ENCODE results near the gene CPA1.

Gene CPA1

DNA sequence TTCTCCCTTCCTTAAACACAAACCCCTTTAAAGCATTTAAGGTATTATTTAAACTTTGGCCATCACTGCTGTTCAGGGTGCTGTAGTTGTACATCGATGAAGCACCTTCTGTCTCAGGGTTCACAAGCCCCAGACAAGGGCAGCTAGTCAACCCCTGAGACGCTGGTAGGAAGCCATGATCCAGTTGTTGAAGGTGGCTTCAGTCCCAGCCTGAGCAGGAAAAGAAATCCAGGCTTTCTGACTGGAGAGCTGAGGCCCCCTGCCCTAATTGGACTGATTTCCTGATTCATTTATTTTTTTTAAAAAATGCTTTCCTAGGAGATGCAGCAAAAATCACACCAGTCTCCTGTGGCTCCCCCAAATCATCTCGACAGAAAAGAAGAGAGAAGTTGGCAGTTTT is 15.8 kb downstream of the CPA1 start:
- DNase-seq (ENCODE audit: low spot score) = no peak

DNA sequence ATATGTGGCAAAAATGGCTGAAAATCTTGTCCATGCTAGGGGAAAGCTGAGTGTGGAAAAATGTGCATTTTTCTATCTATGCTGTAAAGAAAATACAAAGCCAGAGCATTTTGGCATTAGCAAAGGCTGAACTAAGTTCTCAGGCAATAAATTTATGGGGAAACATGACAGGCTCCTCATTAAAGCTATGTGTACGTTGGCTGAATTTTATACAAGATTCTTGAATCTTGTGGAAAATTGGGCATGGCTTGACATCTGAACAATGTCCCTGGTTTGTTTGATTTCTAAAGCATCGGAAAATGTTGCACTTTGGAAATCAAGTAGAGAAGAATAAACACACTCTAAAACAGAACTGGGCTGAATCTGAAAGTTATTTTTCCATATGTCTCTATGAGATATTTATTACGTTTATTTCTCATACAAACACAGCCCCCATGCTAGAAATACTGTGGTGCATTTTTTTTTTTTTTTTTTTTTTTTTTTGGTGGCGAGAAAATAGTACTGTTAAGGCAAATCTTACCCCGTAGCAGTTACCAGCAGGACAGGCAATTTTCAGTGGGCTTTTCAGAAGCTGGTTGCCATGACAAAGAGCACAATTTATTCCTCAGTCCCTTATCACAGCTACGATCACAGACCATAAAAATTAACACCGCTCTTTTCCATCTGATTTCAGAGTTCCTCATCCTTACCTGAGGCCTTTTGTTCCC is 16.9 kb downstream of the CPA1 start:
- DNase-seq (ENCODE audit: low spot score) = no peak

DNA sequence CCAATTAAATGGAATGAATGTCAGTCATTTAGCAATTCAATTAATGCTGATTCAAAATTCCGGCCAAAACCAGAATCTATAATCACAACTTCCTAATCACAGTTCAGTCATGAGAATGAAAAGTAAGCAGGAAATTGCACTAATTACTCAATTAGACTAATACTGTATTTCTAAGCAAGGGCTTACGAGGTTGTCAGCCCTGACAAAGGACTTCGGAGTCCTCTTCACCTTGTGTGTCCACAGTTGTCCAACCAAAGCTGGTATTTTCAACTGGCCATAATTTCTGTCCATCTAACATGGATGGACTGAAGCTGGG is 17.4 kb downstream of the CPA1 start:
- DNase-seq (ENCODE audit: low spot score) = no peak

DNA sequence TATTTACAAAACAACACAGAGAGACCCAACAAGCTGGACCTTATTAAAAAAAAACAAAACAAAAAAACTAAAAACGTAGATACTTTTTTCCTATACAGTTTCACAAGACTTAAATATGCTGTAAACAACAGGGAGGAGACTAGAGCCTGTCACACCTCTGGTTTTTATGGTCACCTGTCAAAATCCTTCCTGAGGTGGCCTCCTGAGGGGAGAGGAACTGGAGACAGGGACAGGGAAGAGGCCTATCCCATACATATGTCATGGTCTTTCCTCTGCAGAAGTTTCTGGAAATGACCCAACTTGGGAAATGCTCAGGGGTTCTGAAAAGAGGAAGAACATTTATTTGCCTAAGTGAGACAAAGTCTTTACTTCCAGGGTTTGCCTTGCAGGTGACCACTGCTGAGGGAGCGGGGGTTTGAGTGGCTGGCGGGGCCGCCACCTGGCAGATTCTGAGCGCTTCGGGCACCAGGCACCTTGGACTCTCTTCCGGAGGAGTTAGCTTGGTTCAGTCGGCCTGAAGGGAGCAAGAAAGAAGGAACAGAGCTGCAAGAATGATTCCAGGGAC is 18.3 kb downstream of the CPA1 start:
- no peak for DNase-seq (ENCODE audit: low spot score)

DNA sequence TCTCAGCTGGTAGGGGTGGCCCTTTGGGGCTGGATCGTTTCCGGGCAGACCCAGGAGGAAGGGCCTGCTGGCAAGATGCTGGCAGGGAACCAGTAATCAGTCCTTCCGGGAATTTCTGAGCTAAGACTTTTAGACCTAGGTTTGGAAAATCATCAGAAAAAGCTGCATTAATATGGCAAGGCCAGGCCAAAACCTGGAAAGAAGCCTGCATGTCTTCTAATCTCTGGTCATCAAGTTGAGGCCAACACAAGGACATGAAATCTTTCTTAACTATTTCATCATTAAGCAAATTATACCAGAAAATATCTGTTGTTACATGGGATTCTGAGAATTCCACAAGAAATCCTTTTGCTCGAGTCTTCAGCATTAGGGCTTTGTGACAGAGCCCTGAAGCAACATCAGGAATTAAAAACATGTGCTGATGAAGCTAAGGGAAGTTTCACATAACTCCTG is 19.9 kb downstream of the CPA1 start:
- DNase-seq (ENCODE audit: low spot score) = no peak

DNA sequence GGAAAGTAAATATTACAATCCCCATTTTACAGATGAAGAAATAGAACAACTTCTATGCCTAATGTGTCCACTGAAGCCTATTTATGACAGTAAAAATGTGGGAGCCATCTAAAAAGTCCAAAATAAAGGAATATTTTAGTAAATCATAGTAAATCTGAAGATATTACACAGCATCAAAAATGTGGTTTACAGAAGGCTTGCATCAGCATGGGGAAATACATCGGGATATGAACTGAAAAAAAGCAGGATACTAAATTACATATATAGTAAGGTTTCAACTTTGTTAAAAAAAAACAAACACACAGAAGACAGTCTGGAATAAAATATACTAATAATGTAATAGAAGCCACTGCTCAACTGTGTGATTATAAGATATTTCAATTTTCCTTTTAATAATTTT is 20.8 kb downstream of the CPA1 start:
- DNase-seq (ENCODE audit: low spot score) = no peak

DNA sequence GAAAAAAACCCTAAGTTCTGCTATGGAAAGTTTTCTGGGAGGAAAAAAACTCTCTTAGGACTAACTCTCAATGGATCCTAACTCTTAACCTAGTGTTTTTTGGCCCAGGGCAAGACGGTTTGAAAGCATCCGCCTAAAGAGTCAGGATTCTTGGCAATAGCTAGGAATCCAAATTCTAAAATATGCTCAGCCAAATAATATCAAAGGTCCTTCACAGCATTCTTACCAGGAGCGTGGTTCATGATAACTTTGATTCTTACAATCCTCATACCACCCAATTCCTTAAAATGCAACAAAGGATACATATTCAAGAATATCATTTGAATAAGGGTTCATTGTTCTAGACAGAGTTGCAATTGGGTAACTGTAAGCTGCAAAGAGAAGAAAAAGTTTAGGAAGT is 21.3 kb downstream of the CPA1 start:
- no peak for DNase-seq (ENCODE audit: low spot score)

DNA sequence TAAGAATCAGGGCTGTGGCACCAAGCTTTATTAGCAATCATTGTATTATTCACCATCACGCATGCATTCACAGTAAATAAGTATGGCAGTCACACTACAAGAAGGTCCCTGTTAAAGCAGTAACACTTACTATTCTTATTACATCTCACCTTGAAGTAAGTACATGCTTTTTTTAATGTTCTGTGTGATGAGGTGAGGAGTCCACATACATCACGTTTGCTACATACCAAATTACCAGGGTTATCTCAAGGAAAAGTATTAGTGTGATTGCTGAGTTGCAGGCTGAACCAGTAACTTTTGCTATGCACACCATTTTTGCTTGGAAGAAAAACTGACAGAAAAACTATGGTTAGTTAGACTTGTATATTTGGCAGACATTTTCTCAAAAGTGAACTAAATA is 24.7 kb downstream of the CPA1 start:
- DNase-seq (ENCODE audit: low spot score) = no peak

DNA sequence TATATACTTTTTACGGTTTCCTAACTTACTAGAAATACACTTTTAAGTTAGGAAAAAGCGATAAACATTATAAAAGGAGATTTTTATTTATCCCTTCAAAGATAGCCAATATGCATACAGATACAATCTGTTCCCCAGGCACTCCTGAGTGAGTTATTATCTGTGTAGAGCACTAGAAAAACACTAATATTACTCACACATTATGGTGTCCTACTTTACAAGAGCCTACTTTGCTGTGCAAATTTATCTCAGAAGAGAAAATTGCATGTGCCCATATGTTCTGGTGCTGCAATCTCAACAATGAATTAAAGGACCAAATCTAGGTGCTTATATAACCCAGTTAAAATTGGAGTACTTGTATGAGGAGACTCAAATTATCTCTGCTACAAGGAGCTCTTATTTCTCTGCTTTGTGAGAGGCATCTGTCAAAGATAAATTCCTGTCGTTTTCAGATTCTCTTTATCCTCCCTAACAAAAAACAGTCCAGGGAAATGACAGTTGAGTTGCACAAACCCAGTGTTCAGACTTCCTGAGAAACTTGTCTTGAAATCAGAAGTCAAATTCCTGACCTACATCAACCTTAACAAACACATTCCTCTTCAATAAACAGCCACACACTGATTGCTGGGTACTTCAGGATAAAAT is 28.9 kb downstream of the CPA1 start:
- DNase-seq (ENCODE audit: low spot score) = no peak

DNA sequence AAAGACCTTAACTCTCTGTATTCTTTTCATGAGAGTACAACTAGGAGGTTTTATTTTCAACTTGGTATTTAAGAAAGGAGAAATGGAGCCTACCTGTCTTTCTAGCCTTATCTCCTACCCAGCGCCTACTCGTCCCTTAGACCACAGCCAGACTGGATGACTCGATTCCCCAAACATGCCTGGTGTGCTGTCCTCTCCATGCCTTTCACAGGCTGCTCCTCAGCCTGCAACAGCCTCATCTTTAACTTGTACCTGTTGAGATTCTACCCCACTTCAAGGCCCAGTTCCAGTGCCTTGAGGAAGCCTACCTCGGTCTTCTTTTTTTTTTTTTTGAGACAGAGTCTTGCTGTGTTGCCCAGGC is 29.4 kb downstream of the CPA1 start:
- DNase-seq (ENCODE audit: low spot score) = no peak

DNA sequence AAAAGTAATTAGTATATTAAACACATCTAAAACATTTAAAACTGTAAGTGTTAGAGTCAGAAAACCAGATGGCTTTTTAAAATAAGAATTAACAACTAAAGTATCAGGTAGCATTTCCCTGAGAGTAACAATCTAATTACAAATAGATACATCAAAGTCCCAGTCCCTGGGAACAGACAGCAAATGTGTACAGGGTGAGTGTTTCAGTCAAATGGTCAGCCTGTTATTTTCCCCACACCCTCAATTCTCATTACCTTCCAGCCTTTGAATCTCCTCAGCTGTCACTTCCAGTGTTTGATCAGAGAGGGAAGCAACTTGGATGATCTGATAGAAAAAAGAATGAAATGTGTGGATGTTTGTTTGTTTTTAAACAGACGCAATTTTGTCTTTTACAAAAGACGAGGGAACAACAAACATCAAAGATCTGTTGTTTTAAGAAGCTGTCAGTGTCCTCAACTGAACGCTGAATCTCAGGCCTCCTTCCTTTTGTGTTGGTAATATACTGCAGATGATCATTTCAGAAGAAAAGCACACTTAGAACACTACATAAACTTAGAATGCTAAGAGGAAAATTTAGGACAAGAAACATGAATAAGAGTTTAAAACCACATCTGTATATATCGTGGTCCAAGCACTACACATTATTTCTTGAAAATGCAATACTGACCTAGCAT is 30.7 kb downstream of the CPA1 start:
- no peak for DNase-seq (ENCODE audit: low spot score)

DNA sequence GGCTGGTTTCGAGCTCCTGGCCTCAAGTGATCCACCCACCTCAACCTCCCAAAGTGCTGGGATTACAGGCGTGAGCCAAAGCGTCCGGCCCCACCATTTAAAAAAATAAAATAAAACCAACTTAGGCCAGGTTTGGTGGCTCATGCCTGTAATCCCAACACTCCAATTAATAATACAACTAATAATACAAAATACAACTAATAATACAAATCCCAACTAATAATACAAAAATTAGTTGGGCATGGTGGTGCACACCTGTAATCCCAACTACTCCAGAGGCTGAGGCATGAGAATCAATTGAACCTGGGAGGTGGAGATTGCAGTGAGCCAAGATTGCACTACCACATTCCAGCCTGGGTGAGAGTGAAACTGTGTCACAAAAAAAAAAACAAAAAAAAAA is 32.9 kb downstream of the CPA1 start:
- DNase-seq (ENCODE audit: low spot score) = no peak

DNA sequence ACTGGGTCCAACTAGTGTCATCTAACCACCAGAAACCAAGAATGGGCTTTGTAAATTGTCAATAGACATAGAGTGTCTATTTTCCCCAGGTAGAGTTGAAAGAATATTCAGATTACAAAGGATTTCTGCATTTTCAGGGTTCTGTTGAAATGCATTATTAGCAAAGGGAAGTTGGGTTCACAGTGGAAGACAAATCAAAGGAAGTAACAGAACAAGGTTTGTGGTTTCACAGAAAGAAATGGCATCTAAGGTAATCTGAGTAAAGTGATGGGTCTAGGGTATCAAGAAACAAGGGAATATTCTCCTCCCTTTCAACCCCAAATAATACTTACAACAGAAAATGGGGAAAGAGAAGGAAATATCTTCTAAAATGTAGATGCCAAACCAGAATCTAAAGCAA is 34.7 kb downstream of the CPA1 start:
- no peak for DNase-seq (ENCODE audit: low spot score)

DNA sequence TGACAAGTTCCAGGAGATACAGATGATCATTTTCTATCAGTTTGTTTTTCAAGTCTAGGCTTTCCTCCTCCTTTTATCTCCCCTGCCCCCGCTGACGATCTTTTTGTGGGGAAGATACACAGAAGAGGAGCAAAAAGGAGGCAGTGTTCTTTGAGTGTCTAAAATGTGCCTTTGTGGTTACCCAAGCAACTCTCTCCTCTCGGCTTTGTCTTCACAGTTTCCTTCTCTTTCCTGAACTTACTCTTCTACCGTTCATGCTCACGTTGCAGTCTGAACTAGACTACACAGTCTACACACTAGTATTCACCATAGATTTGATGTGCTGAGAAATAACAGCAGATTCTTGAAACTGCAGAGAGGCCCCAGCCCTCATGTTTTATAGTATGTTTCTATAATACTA is 36.9 kb downstream of the CPA1 start:
- no peak for DNase-seq (ENCODE audit: low spot score)

DNA sequence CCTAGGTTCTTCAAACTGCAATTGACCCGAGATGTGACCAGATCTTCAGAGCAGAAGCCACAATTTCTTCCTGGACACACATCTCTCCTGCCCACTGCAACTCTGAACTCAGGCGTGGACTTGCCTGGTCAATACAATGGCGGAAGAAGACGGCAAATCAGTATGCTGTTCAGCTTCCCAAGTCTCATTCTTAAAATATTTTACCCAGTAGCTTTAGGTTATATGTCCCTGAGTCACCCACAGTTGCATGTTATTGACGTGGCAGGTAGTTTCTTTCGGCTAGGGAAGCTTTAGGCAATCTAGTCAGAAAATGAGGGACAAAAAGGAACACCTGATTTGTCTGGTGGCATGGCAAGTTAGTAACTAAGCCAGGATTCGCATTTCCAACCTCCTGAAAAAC is 38.0 kb downstream of the CPA1 start:
- no peak for DNase-seq (ENCODE audit: low spot score)

DNA sequence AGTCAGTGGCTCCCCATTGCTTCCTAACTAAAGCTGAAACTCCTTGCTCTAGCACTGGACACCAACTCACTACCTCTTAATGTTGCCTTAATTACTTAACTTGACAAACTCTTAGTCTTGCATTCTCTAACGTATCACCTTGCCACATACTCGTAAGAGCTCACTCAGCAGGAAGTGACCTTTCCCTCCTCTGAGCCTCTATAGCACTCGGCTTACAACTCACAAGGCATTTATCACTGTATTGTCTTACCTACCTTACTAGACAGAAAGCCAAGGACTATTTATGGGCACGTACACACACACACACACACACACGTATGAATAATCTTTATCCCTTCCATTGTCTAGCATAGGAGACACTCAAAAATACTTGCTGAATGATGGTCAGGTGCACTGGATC is 39.4 kb downstream of the CPA1 start:
- DNase-seq (ENCODE audit: low spot score) = no peak

DNA sequence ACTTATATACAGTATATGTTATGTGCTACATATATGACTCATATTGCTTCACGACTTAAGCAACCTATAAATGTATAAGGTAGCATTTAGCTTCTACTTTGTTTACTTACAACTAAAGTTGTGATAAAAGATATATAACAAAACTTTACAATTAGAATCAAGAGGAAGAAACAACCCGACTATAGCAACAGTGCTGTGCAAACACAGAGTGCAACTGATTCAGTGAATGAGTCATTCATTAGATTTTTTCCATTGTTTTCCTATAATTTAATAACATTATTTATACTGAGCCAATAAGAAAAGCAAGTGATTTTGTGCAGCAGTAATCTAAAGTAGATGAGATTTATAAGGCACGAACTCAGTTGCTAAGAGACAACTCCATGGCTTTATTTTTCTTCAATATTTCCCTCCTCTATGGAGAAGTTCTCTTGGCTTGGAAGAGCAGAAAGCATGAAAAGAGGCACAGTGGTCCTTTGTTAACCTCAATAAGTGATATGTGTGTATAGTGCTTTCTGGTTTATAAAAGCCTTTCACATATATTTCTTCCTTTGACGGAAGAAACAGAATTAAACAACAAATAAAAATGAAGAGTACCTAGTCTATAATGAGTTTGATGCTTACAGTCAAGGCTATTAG is 40.8 kb downstream of the CPA1 start:
- no peak for DNase-seq (ENCODE audit: low spot score)

DNA sequence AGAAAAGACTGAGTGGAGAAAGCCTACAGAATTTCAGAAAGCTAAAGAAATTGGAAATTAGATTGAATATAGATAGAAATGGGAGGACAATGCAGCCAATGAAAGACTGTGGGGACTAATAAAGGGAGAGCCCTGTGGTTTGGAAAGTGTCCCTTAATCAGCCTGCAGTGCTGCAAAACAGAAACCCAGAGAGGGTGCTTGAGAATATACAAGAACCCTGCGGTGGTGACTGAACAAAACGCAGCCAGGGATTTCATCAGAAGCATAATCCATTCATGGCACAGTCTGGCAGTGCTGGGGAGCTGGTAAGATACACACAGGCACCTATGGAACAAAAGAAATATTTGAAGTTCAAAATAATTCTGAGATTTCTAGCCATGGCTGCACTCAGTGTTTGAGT is 41.4 kb downstream of the CPA1 start:
- DNase-seq (ENCODE audit: low spot score) = no peak

DNA sequence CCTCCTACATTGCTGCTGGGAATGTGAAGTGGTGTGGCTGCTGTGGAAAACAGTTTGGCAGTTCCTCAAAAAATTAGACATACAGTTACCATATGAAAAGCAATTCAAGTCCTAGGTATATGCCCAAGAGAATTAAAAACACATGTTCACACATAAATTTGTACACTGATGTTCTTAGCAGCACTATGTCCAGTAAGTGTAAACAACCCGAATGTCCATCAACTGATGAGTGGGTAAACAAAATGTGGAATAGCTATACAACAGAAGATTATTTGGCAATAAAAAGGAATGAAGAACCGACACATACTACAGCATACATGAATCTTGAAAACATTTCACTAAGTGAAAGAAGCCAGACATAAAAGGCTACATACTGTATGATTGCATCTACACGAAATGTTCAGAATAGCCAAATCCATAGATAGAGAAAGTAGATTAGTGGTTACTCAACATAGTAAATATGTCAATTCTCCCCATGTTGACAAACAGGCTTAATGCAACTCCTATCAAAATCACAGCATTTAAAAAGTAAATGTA is 43.3 kb downstream of the CPA1 start:
- DNase-seq (ENCODE audit: low spot score) = no peak

DNA sequence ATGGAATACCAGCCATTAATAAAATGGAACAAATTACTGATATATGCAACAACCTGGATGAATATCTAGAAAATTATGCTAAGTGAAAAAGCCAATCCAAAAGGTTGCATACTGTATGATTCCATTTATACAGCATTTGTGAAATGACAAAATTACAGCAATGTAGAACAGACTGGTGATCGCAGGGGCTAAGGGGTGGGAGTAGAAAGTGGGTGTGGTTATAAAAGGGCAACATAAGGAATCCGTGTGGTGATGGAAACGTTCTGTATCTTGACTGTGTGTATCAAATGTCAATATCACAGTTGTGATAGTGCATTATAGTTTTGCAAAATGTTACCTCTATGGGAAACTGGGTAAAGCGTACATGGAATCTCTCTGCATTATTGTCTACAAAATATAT is 45.5 kb downstream of the CPA1 start:
- DNase-seq (ENCODE audit: low spot score) = no peak

DNA sequence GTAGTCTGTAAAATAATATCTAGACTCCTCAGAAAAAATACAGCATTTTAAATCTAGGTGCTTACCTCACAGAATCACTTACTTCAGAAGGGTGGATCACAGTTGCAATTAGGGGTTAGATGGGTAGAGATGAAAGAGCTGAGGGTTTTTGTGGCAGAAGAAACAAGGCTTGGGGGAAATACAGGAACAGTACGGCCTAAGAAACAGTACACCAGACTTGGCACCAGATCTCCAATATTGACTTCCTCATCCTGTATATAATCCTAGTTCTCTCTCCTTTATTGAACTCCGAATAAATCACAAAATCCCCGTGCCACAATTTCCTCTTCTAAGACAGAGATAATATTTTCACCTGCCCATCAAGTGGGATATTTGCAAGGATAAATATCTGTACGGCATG is 46.3 kb downstream of the CPA1 start:
- DNase-seq (ENCODE audit: low spot score) = no peak

DNA sequence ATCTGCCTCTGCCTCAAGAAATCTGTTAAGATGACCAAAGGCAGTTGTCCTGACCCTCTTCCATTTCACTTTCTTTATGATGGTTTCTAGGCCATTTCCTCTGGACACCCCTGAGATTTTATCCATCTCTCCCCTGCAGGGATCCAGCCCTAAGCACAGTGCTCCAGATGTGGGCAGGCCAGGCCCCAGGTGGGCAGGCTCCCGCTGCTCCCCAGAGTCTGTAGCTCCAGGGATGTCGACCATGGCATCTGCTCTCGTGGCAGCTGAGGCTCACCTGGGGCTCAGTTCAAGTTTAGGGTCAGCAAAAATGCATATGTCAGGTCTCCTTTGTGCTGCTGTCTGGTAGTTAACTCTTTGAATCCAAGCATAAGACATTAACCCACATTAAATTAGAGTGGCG is 48.7 kb downstream of the CPA1 start:
- no peak for DNase-seq (ENCODE audit: low spot score)

DNA sequence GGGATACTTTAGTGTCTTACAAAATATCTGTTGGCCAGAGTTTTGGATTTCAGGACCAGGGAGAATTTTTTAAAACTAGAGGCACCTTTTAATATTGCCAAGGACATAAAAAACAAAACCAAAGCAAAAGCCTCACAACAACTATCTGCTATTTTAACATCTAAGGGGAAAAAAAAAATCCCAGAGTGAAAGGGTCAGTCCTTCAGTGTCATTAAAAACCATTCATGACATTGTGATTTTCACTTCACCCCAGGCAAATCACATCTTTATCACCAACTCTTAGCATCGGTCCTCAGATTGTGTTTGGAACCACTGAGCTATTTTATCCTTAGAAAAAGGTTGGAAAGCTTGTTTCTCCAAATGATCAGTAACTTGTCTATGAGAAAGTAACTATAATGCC is 49.8 kb downstream of the CPA1 start:
- DNase-seq (ENCODE audit: low spot score) = no peak
